GM12872 (cell line): ENCODE results near the gene RBFOX2.

Experiments
- TF ChIP-seq, protein P1 (sequence below): IDR thresholded peaks from 3 replicates; pipeline ENCODE4 v1.5.1; 2011; ENCODE audit warnings: low read depth, mild to moderate bottlenecking, low read length, moderate library complexity; ENCODE audit not compliant: insufficient read depth

The RBFOX2 gene

DNA sequence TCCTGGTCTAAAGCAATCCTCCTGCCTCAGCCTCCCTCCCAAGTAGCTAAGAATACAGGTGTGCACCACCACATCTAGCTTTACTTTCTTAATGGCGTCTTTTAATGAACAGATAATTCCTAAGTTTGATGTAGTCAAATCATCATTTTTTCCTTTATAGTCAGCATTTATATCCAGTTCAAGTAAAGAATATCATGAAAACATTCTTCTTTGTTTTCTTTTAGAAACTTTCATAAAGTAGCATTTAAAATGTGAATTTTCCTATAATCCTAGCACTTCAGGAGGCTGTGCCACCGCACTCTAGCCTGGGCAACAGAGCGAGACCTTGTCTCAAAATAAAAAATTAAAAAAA, 61.6 kb downstream of the RBFOX2 start:
- TF ChIP-seq, protein P1, sequence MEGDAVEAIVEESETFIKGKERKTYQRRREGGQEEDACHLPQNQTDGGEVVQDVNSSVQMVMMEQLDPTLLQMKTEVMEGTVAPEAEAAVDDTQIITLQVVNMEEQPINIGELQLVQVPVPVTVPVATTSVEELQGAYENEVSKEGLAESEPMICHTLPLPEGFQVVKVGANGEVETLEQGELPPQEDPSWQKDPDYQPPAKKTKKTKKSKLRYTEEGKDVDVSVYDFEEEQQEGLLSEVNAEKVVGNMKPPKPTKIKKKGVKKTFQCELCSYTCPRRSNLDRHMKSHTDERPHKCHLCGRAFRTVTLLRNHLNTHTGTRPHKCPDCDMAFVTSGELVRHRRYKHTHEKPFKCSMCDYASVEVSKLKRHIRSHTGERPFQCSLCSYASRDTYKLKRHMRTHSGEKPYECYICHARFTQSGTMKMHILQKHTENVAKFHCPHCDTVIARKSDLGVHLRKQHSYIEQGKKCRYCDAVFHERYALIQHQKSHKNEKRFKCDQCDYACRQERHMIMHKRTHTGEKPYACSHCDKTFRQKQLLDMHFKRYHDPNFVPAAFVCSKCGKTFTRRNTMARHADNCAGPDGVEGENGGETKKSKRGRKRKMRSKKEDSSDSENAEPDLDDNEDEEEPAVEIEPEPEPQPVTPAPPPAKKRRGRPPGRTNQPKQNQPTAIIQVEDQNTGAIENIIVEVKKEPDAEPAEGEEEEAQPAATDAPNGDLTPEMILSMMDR: no peak

DNA sequence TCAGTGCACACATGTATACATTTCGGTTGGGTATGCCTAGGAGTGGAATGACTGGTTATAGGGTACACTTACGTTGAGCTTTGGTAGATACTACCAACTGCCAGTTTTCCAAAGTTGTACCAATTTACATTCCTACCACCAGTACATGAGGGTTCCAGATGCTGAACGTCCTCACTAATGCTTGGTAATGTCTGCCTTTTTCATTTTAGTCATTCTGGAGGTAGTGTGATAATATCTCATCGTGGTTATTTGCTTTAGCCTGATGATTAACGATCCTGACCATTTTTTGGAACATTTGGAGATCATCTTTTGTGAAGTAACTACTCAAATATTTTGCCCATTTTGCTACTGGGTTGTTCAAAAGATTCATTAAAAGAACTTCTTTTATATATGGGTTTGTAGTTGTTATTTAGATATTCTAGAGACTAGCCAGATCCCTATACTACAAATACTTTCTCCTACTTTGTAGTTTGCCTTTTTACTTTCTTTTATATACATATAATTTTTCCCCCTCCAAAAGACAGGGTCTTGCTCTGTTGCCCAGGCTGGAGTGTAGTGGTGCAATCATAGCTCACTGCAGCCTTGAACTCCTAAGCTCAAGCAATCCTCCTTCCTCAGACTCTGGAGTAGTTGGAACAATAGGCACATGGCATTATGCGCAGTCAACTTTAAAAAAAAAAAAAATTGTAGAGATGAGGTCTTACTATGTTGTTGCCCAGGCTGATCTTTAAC, 62.1 kb downstream of the RBFOX2 start:
- TF ChIP-seq, protein P1: no peak

DNA sequence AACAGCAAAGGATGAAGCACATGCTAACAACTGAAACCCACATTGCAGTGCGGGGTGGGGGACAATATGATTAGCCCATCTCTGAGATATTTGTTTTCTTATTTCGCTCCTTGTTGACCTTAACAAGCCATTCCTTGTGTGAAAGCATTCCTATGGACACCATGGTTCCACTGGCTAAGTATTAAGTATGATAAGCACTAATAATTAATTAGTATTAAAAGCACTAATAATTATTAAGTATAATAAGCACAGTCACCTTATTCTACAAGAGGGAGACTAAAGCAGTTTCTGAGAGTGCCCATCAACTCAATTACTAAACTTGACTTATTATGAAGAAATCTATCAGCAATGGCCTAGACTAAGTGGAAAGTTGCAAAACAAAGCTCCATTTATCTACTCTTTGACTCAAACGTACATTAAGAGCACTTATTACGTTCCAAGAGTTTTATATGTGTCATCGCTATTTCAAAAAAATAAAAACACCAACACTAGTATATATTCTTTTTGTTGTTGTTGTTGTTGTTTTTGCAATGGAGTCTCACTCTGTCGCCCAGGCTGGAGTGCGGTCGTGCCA, 65.3 kb downstream of the RBFOX2 start:
- TF ChIP-seq, protein P1: no peak

DNA sequence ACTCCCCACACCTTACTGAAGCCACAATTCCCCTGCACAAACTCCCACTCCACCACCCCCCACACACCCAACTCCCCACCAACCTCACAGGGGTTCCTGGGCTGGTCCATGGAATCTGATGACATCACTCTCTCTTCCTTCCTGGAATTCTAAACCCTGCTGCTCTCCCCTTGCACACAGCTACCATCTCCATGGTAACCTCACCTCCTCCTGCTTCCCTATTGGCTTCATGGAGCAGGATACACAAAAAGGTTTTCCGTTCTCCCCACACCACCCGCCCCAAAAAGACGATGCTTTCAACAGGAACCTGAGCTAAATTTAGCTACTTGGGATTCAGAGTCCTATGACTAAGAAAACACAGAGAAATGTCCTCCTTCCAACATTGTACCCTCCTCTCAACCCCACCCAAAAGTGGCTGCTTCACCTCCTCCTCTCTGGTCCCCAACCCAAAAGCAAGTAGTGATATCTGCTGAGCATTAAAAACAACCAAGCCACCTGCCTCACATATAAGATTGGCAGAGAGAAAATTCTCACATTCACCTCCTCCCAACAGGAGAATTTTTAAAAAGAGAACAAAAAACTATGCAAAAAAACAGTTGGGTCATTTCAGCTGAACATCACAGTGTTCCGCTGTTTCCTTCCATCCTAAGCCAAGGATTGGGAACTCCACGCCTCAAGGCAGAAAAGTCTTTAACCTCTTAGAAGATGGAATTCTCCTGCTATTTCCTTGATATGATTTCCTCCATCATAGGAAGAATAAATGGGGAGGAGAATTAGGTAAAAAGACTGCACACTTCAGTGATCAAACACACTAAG, 66.9 kb downstream of the RBFOX2 start:
- TF ChIP-seq, protein P1: no peak

DNA sequence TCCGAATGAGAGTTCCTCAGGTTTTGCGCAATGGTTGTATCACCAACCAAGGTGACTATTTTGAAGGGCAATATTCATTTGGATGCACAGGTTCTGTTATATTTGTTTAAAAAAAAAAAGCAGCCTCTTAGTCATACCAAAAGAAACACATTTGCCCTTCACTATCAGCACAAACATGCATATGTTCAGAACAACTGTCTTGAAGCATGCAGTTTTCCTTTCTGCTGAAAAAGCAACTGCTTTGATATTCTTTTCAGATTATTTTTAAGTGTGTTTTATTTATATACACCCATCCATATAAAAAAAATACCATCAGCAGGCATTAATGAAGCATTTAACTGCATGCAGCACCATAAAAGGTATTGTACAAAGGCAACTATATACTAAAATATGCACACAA, 67.8 kb downstream of the RBFOX2 start:
- TF ChIP-seq, protein P1: no peak

DNA sequence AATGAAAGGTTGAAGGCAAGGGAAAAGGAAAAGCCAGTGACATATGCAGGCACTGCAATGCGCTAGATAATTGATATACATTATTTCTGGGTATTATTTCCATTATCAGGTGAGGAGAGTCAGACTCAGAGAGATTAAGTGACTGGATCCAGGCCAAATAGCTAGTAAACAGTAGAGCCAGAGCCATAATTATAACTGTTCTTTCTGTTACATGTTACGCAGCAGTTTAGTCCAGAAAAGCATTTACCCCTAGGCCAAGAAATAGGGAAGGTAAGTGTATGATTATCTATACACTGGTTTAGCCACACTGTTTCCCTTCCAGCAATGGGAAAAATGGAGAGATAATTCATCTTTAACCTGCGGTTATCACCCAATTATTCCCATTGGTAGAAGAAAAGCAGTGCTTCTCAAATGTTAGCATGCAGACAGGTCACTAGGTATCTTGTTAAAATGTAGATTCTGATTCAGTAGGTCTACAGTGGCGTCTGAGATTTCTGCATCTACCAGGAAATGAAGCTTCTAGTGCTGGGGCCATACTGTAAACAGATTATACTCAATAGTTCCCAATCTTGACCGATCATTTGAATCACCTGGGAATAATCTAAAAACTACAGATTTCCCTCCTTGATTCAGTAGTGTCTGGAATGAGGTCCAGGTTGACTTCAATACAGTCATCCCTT, 69.4 kb downstream of the RBFOX2 start:
- TF ChIP-seq, protein P1: no peak

DNA sequence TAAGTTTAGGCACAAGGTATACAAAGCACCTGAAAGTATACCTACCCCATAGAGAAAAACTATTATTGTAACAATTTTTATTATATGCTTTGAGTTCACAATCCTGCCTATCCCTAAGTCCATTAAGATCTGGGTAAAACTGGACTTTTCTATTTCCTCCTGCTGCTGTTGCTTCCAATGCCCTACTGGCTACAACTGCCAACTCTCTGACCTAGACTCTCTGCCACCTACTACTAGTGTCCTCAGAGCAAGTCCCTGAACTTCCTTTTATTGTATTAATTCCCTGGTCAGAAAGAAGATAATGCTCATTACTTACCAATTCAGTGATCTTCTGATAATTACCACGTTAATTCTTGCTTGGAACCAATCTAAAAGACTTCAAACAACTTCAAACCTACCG, 70.3 kb downstream of the RBFOX2 start:
- TF ChIP-seq, protein P1: no peak
